ENCODE data around the gene CLIP1.
"Not testable (repeated sequence)": the region's sequence is repeated elsewhere in the genome, so short reads cannot be mapped to it uniquely, and the experiment has no call there.

The CLIP1 gene

GRCh38 chr12:122309564-122310121 is 112.8 kb downstream of the CLIP1 start:
- no peak for DNase-seq

GRCh38 chr12:122308811-122309210 is 113.7 kb downstream of the CLIP1 start:
- DNase-seq, result peak; percentile 36

- no peak for DNase-seq
Measured at GRCh38 chr12:122306407-122306806, 116.1 kb downstream of the CLIP1 start.

- DNase-seq, result no peak
Measured at GRCh38 chr12:122304924-122305323, 117.5 kb downstream of the CLIP1 start.

- no peak for DNase-seq
Measured at GRCh38 chr12:122303068-122303467, 119.4 kb downstream of the CLIP1 start.

GRCh38 chr12:122298071-122298748 is 124.3 kb downstream of the CLIP1 start:
- DNase-seq, result no peak

GRCh38 chr12:122297494-122297893 is 125.0 kb downstream of the CLIP1 start:
- DNase-seq, result no peak

GRCh38 chr12:122295877-122296276 is 126.6 kb downstream of the CLIP1 start:
- no peak for DNase-seq

- no peak for DNase-seq
Measured at GRCh38 chr12:122293081-122293480, 129.4 kb downstream of the CLIP1 start.

- no peak for DNase-seq
Measured at GRCh38 chr12:122291431-122291830, 131.0 kb downstream of the CLIP1 start.

- DNase-seq, result no peak
Measured at GRCh38 chr12:122283680-122284079, 138.8 kb downstream of the CLIP1 start.

- peak; percentile 73 for DNase-seq
Measured at GRCh38 chr12:122282061-122282460, 140.4 kb downstream of the CLIP1 start.

- DNase-seq, result no peak
Measured at GRCh38 chr12:122276242-122276641, 146.2 kb downstream of the CLIP1 start.

- DNase-seq, result no peak
Measured at GRCh38 chr12:122275459-122275858, 147.0 kb downstream of the CLIP1 start.

- peak; percentile 99 for DNase-seq
Measured at GRCh38 chr12:122266230-122266901, 156.1 kb downstream of the CLIP1 start, which contains the start of gene VPS33A. TSS of gene VPS33A (minus strand) at chr12:122266494. CDS start at chr12:122266408, 86 bp downstream.

GRCh38 chr12:122265886-122266229 is 156.6 kb downstream of the CLIP1 start:
- peak; percentile 5 for DNase-seq

- no peak for DNase-seq
Measured at GRCh38 chr12:122265476-122265875, 157.0 kb downstream of the CLIP1 start.

GRCh38 chr12:122260735-122261134 is 161.7 kb downstream of the CLIP1 start:
- not testable (repeated sequence) for DNase-seq

GRCh38 chr12:122258939-122259338 is 163.5 kb downstream of the CLIP1 start:
- DNase-seq, result not testable (repeated sequence)

GRCh38 chr12:122258462-122258861 is 164.0 kb downstream of the CLIP1 start:
- DNase-seq, result not testable (repeated sequence)

- no peak for DNase-seq
Measured at GRCh38 chr12:122250536-122250935, 171.9 kb downstream of the CLIP1 start.

GRCh38 chr12:122250047-122250446 is 172.4 kb downstream of the CLIP1 start:
- DNase-seq, result no peak

GRCh38 chr12:122245553-122245952 is 176.9 kb downstream of the CLIP1 start:
- no peak for DNase-seq
